Measurements from ENCODE around the gene TLR5. TPM values are rescaled to one million over a fixed set of nuclear protein-coding genes. Genes with fewer than 3 reads are reported as not detected.

TLR5 gene
- total RNA-seq, 2 donors from 2014 or later: 8.2 to 10.1 TPM

DNA sequence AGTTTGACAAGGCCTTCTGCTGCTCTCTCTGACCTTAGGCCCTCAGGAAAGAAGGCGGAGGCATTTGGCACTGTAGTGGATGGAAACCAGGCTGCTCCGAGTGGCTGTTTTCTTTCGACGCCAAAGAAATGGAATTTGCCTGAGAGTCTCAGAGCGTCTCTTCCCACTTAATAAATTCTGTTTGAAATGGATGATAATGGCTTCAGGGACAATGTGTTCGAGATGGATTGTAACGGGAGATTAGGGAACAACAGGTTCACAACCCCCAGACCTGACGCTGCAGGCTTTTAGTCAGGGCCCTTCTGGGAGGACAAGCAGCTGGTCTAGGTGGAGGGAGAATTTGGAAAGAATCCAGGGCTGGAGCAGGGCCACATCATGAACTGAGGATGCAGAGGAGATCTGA, 58.6 kb downstream of the TLR5 start:
- no peaks in the 10 kb centered on the region for H3K9me3 ChIP-seq
- no peak overlapping the region for H3K4me3 ChIP-seq
- no peak for TF ChIP-seq CTCF (IDR thresholded peaks at IDR 0.05)
- no peak for TF ChIP-seq POLR2A (IDR thresholded peaks at IDR 0.05)
- peak overlapping the region in 3 of 4 donors; percentile 18 to 49 (median 27) for H3K27ac ChIP-seq
- ATAC-seq: peak; percentile 19
- peak; percentile 66 to 90 (median 78) for DNase-seq
- intact Hi-C loops (cut with DNase I): loop anchor here (5.0 kb wide), 1 partner anchor 292 kb away; no protein-coding TSS in a partner anchor
- no peaks in the 10 kb centered on the region for H3K27me3 ChIP-seq
- H3K36me3 ChIP-seq (replicated peaks in 1 of 2; ENCODE audit: insufficient read depth in 1 of 2, low read depth in 2 of 2): no peaks in the 10 kb centered on the region
- peaks cover 14% of the 10 kb centered on the region for H3K4me1 ChIP-seq
- 24 to 56% methylated on average over 8 of the region's 8 CpGs for WGBS, 2 donors

DNA sequence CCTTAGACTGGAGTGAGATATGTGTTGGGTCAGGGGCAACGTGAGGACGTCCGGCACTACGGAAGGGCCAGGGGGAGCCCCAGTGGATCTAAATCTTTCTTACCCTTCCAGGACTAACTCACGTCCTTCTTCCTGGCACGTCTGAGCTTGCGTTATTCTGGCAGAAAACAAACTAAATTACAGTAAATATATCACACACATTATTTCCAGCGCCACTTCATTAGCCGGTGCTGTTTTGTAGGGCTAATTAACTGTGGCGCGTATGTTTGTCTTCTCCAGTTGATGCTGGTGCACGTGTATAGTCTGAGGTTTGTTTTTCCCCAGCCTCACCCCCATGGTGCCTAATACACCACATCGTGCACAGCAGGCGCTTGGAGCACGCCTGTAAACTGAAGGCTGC, 59.2 kb downstream of the TLR5 start:
- peaks cover 14% of the 10 kb centered on the region for H3K4me1 ChIP-seq
- H3K27ac ChIP-seq: peak overlapping the region in 2 of 4 donors; percentile 18 to 27
- intact Hi-C loops (cut with DNase I): loop anchor here (5.0 kb wide), 1 partner anchor 292 kb away; no protein-coding TSS in a partner anchor
- no peak for TF ChIP-seq POLR2A (IDR thresholded peaks at IDR 0.05)
- no peak for TF ChIP-seq CTCF (IDR thresholded peaks at IDR 0.05)
- H3K27me3 ChIP-seq: no peaks in the 10 kb centered on the region
- no peaks in the 10 kb centered on the region for H3K36me3 ChIP-seq (replicated peaks in 1 of 2; ENCODE audit: insufficient read depth in 1 of 2, low read depth in 2 of 2)
- no peak for ATAC-seq
- WGBS, 2 donors: 88 to 90% methylated on average over 15 of the region's 15 CpGs
- no peaks in the 10 kb centered on the region for H3K9me3 ChIP-seq
- no peak overlapping the region for H3K4me3 ChIP-seq
- no peak for DNase-seq

- H3K27ac ChIP-seq: no peak overlapping the region
- no peaks in the 10 kb centered on the region for H3K9me3 ChIP-seq
- H3K4me3 ChIP-seq: no peak overlapping the region
- H3K4me1 ChIP-seq: peaks cover 14% of the 10 kb centered on the region
- 83 to 89% methylated on average over 8 of the region's 8 CpGs for WGBS, 2 donors
- no peaks in the 10 kb centered on the region for H3K36me3 ChIP-seq (replicated peaks in 1 of 2; ENCODE audit: insufficient read depth in 1 of 2, low read depth in 2 of 2)
- intact Hi-C loops (cut with DNase I): loop anchor here (5.0 kb wide), 1 partner anchor 291 kb away; no protein-coding TSS in a partner anchor
- TF ChIP-seq CTCF (IDR thresholded peaks at IDR 0.05): no peak
- TF ChIP-seq POLR2A (IDR thresholded peaks at IDR 0.05): no peak
- DNase-seq (no peak), ATAC-seq (no peak)
- no peaks in the 10 kb centered on the region for H3K27me3 ChIP-seq
Measured at GRCh38 chr1:223082914-223083313, 60.1 kb downstream of the TLR5 start.

DNA sequence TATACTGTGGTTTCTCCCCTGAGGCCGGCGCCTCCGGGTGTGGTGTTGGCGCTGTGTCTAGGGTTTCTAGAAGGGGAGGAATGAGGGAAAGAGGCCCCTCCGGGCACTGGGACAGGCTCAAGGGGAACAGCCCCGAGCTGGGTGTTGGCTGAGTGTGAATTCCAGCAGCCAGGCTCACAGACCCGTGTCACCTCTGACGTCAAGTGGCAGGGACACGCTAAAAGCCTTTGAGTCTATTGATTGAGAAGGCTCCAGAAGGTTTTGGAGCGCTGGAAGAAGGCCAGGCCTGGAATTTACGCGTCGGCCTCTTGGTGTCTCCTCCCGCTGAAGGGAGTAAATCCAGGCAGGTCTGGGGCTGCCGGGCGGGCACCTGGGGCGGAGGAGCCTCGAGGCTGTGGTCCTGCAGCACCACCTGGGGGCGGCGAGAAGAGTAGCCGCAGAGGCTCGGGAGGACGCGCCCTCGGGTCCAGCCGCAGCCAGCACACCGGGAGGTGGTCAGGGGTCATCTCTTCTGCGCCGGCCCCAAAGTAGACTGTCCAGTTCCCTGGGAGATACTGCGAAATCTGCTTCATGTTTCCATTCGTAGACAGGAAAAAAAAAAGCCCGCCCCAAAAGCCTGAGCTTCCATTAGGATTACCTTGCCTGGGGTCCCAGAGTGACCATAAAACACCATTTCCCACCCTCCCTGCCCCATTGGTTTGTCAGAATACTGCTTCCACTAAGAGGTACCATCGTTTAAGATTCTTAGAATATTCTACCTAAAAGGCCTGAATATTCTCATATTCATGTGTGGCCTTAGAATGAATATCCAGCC, 61.7 kb downstream of the TLR5 start:
- peak; percentile 88 to 94 (median 89) for DNase-seq
- peak; percentile 89 to 98 (median 95) for TF ChIP-seq CTCF (IDR thresholded peaks at IDR 0.05)
- TF ChIP-seq POLR2A (IDR thresholded peaks at IDR 0.05): peak in 2 of 3 donors; percentile 41 to 45
- peaks cover 14% of the 10 kb centered on the region for H3K4me1 ChIP-seq
- peak overlapping the region in 3 of 4 donors; percentile 43 to 72 (median 58) for H3K27ac ChIP-seq
- ATAC-seq: peak; percentile 97
- H3K27me3 ChIP-seq: no peaks in the 10 kb centered on the region
- H3K9me3 ChIP-seq: no peaks in the 10 kb centered on the region
- H3K4me3 ChIP-seq: no peak overlapping the region
- WGBS, 2 donors: 3% methylated on average over 16 to 32 of the region's 33 CpGs
- intact Hi-C loops (cut with DNase I): loop anchor here (5.0 kb wide), 1 partner anchor 289 kb away; no protein-coding TSS in a partner anchor
- H3K36me3 ChIP-seq (replicated peaks in 1 of 2; ENCODE audit: insufficient read depth in 1 of 2, low read depth in 2 of 2): no peaks in the 10 kb centered on the region

Measured in body of pancreas (tissue), 4 donors.